HUES64 (cell line): ENCODE data around the gene SETBP1.

ENCODE experiments used
- H3K27ac ChIP-seq: 2 replicates; pipeline ENCODE4 v1.7.0; 2013; ENCODE audit warnings: low read depth, low read length, inconsistent platforms
- H3K27me3 ChIP-seq: 2 replicates; pipeline ENCODE4 v1.6.1; 2013; ENCODE audit warnings: mild to moderate bottlenecking, low read length; ENCODE audit not compliant: insufficient read depth
- H3K36me3 ChIP-seq: 2 replicates; pipeline ENCODE4 v1.6.1; 2013; ENCODE audit warnings: mild to moderate bottlenecking, low read length; ENCODE audit not compliant: insufficient read depth
- H3K4me1 ChIP-seq: 2 replicates; pipeline ENCODE4 v1.6.1; 2013; ENCODE audit warnings: mild to moderate bottlenecking, low read length, moderate library complexity; ENCODE audit not compliant: insufficient read depth
- H3K4me3 ChIP-seq: 2 replicates; pipeline ENCODE4 v1.5.1; 2013; ENCODE audit warnings: mild to moderate bottlenecking, low read length, moderate library complexity
- H3K9ac ChIP-seq: 2 replicates; pipeline ENCODE4 v1.6.1; 2013; ENCODE audit warnings: mild to moderate bottlenecking, low read depth, low read length
- H3K9me3 ChIP-seq: 2 replicates; pipeline ENCODE4 v1.6.1; 2013; ENCODE audit warnings: low read depth, low read length; ENCODE audit not compliant: insufficient read depth
- WGBS: fragments of 150-250, 120-280 bp; methylation state at CpG from one replicate; pipeline ENCODE4 v1.1.7; 2013; ENCODE audit warnings: missing lambda C conversion rate; 5-methylcytosine and 5-hydroxymethylcytosine counted together

SETBP1 gene

DNA sequence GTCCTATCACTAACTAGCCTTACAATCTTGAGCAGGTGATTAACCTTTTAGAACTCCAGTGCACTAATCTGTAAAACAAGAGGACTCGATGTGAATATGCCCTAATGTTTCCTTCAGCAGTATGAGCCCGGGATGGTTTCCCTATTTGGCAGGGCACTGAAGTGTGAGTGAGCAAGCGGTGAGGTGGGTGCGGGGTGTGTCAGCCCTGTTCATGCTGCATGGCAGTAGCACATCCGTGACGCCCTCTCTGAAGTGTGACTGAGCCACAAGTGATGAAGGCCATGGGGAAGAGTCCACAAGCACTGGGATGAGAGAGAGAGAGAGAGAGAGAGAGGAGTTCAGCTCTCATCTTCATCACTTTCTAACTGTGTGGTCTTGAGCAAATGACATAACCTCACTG, 168.7 kb downstream of the SETBP1 start:
- no peak overlapping the region for H3K27ac ChIP-seq
- no peak overlapping the region for H3K4me3 ChIP-seq
- H3K9ac ChIP-seq, result no peak overlapping the region
- no peaks in the 10 kb centered on the region for H3K27me3 ChIP-seq
- H3K9me3 ChIP-seq, result no peaks in the 10 kb centered on the region
- WGBS, result 94% methylated on average over 6 of the region's 6 CpGs
- H3K4me1 ChIP-seq, result 0 out of 2 replicates have a peak, but pooled peaks cover 4% of the 10 kb centered on the region
- no peaks in the 10 kb centered on the region for H3K36me3 ChIP-seq

DNA sequence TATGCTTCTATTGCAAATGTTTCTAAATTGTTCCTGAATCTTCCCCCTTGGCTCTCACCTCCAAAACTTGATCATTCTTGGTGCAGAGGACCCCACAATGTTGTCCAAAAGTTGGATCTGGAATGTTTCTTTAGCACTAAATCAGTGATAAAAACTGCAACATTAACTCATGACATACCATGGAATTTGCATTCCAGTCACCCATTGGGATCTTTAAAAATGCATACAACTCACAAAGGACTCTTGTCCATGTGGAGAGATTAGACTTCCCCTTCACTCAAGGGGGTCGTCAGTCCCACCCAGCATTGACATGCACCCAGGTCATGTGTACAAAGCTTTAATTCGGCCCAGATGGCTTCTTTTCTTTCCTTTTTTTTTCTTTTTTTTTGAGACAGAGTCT, 169.3 kb downstream of the SETBP1 start:
- H3K27ac ChIP-seq, result no peak overlapping the region
- WGBS, result 78% methylated on average over 2 of the region's 2 CpGs
- H3K9me3 ChIP-seq, result no peaks in the 10 kb centered on the region
- no peak overlapping the region for H3K4me3 ChIP-seq
- 0 out of 2 replicates have a peak, but pooled peaks cover 4% of the 10 kb centered on the region for H3K4me1 ChIP-seq
- no peaks in the 10 kb centered on the region for H3K27me3 ChIP-seq
- H3K36me3 ChIP-seq, result no peaks in the 10 kb centered on the region
- H3K9ac ChIP-seq, result no peak overlapping the region

DNA sequence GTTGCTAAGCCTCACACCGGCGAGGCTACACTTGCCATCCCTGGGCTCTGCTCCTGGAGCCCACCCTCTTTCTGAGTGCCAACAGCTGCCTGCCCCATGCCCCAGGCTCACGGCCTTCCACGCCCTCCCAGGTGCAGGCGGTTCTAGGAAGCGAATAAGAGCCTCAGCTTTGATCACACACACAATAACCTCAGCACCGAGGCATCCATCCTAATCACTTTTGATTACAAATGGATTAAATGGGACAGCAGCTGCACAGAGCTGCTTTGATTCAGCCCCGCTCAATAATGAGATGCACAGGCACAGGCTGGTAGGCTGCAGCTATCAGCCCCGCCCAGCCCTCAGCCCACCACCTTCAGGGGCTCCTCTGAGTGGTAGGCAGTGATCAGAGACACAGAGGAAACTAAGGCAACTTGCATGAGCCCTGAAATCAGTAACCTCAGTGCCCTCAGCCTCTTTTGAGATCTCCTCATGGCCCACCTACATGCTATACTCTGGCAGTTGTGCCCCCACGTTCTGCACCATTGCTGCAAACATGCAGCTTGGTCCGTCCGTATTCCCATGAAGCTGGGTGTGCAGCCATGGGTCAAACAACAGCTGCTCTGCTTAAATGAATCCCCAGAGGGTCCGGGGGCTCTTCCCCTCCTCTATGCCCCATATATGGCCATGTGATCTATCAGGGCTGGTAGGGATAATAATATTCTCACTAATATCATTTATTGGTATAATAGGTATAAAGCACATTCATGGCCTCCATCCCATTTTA, 171.4 kb downstream of the SETBP1 start:
- Histone ChIP-seq H3K9me3 (no peaks in the 10 kb centered on the region), H3K36me3 (no peaks in the 10 kb centered on the region), H3K27ac (no peak overlapping the region), H3K9ac (no peak overlapping the region), H3K27me3 (no peaks in the 10 kb centered on the region), H3K4me1 (0 out of 2 replicates have a peak, but pooled peaks cover 4% of the 10 kb centered on the region), H3K4me3 (no peak overlapping the region)
- 94% methylated on average over 13 of the region's 13 CpGs for WGBS

DNA sequence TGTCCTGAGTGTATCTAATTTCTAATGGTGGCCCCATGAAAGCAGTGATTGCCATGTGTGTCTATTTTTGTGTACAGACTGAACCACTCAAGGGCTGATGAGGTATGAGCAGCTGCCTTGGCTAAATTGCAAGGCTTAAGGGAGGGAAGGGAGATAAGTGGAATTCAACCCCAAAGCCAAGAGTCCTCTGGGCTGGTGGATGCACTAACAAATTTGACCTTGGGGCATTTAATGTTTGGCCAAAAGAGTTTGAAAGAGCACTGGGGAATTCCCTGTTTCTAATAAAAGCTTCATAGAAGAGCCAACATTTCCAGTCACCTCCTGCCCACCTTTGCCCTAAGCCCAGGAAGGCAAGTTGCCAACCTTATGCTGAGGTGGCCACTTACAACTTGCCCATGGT, 172.1 kb downstream of the SETBP1 start:
- Histone ChIP-seq H3K4me3 (no peak overlapping the region), H3K27me3 (no peaks in the 10 kb centered on the region), H3K27ac (no peak overlapping the region), H3K36me3 (no peaks in the 10 kb centered on the region), H3K4me1 (0 out of 2 replicates have a peak, but pooled peaks cover 3% of the 10 kb centered on the region), H3K9ac (no peak overlapping the region), H3K9me3 (no peaks in the 10 kb centered on the region)

DNA sequence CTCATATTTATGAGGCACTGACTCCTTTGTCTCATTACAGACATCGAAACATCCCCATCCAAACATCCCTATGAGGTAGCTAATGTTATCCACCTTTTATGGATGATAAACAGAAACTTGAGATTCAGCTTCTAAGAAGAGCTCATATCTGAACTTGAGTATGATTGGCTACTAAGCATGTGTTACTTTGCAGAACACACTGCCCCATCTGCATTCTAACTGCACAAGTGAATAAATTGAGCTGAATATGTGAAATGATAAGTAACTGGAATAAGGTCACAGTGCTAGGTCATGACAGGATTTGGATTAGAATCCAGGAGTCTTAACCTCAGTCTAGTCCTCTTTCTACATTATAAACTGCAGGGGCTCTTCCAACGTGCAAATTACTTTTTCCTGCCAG, 172.7 kb downstream of the SETBP1 start:
- Histone ChIP-seq H3K27me3 (no peaks in the 10 kb centered on the region), H3K4me3 (no peak overlapping the region), H3K4me1 (no peaks in the 10 kb centered on the region), H3K9ac (no peak overlapping the region), H3K27ac (no peak overlapping the region), H3K9me3 (no peaks in the 10 kb centered on the region), H3K36me3 (no peaks in the 10 kb centered on the region)
- 88% methylated on average over 1 of the region's 2 CpGs for WGBS

DNA sequence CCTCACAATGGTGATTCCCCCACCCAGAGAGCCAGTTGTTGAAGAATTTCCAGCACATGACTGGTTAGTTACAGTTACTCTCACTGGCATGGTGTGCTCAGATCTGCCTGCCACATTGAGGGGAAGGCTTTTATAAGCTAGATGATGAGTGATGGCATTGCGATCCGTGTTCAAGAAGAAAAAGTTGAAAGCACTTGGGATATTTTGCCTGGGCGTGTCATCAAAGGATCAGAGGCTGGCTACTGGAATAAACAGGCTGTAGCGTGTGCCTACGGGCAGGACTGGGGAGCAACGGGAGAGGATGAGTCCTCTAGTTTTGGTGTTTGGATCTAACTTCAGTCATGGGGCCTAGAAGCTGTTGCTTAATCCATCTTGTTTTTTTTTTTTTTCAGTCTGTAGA, 175.0 kb downstream of the SETBP1 start:
- Histone ChIP-seq H3K9ac (no peak overlapping the region), H3K9me3 (no peaks in the 10 kb centered on the region), H3K36me3 (no peaks in the 10 kb centered on the region), H3K4me3 (no peak overlapping the region), H3K4me1 (no peaks in the 10 kb centered on the region), H3K27ac (no peak overlapping the region), H3K27me3 (no peaks in the 10 kb centered on the region)
- 95% methylated on average over 6 of the region's 6 CpGs for WGBS

DNA sequence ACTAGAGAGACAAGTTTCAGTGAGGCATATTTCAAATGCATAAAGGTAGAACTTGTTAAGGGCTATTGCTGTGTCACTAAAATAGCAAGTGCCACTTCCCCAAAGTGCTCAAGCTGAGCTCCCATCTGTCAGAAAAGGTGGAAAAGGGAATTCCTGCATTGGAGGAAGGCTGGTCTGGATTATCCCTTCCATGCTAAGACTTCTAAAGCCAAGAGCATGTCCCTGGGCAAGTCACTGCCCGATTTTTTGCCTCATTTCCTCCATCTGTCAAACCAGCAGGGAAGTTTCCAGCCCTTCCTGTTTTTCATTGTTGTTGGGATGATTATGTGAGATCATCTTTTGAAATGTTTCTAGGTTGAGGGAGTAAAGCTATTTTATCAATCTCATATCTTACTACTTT, 175.5 kb downstream of the SETBP1 start:
- WGBS, result 100% methylated on average over 1 of the region's 1 CpG
- Histone ChIP-seq H3K27me3 (no peaks in the 10 kb centered on the region), H3K27ac (no peak overlapping the region), H3K9me3 (no peaks in the 10 kb centered on the region), H3K4me3 (no peak overlapping the region), H3K4me1 (no peaks in the 10 kb centered on the region), H3K9ac (no peak overlapping the region), H3K36me3 (no peaks in the 10 kb centered on the region)

DNA sequence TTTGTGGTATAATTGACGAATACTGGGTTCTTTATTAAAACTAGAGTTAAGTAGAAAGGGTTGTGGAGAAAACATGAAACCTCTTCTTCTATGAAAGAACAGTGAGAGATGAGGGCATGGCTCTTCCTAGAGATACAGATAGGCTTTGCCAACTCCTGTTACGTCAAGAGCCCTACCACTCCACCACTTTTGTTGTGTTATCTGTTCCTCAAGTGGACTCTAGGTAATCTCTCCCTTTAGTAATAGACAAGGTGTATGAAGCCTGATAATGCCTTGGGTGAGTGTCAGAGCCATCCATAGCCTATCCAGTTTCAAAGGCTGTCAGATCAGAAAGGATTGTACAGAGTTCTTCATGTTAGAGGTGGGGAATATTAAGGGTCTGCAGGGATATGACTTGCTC, 176.4 kb downstream of the SETBP1 start:
- Histone ChIP-seq H3K27me3 (no peaks in the 10 kb centered on the region), H3K4me3 (no peak overlapping the region), H3K36me3 (no peaks in the 10 kb centered on the region), H3K9me3 (no peaks in the 10 kb centered on the region), H3K27ac (no peak overlapping the region), H3K9ac (no peak overlapping the region), H3K4me1 (no peaks in the 10 kb centered on the region)
- 98% methylated on average over 2 of the region's 2 CpGs for WGBS

DNA sequence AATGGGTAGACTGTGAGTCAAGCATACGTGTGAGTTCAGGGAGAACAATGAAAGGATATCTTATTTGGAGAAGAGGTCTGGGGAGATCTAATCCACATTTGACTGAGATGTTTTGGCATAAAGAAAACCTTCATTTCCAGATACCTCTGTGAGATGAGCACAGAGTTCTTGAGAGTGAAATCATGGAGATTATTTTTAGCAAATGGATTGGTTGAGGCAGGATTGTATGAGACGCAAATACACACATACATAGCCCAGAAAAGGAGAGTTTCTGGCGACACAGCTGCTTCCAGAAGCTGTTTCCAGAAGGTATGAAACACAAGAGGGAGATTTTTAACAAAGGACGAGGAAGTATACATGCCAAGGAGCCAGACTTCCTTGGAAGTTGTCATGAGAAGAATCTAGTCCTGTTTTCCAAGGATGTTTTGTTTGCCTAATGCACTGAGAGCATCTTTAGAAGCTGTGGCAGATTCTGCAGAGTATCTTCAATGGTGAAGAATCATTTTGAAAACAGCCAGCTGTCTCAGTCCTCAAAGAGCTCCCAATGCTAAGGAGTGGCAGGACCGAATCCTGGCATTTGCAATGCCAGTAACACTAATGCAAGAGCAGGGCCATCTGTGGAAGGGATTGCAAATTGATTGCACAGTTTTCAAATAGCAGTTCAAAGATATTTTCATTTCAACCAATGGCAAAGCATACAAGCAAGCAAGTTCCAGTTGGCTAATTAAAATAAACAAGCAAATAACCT, 177.2 kb downstream of the SETBP1 start:
- Histone ChIP-seq H3K36me3 (no peaks in the 10 kb centered on the region), H3K9ac (no peak overlapping the region), H3K4me1 (no peaks in the 10 kb centered on the region), H3K4me3 (no peak overlapping the region), H3K27me3 (no peaks in the 10 kb centered on the region), H3K9me3 (no peaks in the 10 kb centered on the region), H3K27ac (no peak overlapping the region)
- WGBS, result 90% methylated on average over 4 of the region's 5 CpGs

DNA sequence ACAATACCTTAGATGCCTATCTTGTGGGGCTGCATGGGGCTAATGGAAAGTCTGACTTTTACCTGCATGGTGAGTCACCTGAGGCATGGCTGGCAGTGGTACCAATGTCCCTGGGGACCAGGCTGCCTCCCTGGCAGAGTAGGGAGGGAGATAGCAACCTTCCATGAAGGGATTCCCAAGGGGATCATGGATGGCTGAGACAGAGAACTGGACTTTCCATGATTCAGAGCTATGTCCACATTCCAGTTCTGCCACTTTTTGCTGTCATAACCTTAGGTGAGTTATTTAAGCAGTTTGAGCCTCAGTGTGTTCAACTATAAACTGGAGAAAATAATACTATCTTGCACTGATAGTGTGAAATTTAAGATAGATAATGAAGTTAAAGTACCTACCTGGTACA, 178.6 kb downstream of the SETBP1 start:
- Histone ChIP-seq H3K27me3 (no peaks in the 10 kb centered on the region), H3K9ac (no peak overlapping the region), H3K36me3 (no peaks in the 10 kb centered on the region), H3K4me1 (no peaks in the 10 kb centered on the region), H3K9me3 (no peaks in the 10 kb centered on the region), H3K4me3 (no peak overlapping the region), H3K27ac (no peak overlapping the region)

DNA sequence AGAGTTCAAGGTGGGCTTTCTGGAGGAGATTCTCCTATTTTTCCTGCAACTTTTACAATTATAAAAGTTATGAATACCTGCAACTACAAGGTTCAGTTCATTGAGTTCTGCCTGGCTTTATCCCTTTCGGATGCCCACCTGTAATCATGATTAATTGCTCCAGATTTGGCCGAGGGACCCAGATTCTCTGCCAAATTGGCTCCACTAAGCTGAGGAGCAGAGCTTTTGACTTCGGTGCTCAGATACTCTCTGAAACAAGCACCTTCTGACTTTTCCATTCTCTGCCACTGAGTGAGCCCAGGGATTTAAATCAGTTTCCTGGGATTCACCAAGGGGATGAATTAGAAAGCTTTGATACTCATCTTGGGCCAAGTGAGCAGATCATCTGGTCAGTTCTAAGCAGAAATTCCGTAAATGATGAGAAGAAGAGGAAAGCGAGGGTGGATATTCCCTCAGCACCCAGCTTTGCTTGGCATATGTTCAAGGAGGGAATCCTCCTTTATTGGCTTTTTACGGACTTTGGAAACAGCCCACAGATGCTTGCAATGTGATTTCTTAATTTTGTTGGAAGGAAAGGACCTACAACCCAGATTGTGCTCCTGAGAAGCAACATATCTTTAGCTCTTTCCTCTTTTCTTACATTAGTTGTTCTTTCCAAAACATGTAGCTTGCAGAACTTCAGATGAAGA, 179.2 kb downstream of the SETBP1 start:
- no peak overlapping the region for H3K4me3 ChIP-seq
- no peaks in the 10 kb centered on the region for H3K4me1 ChIP-seq
- no peaks in the 10 kb centered on the region for H3K9me3 ChIP-seq
- no peaks in the 10 kb centered on the region for H3K36me3 ChIP-seq
- no peaks in the 10 kb centered on the region for H3K27me3 ChIP-seq
- no peak overlapping the region for H3K9ac ChIP-seq
- H3K27ac ChIP-seq, result no peak overlapping the region
- 86% methylated on average over 6 of the region's 6 CpGs for WGBS
